Activated T-helper 9 cell treated with anti-CD3 and anti-CD28 coated beads, Interleukin-2, amount 50 U/mL, for 16 hours (primary cell): ENCODE measurements around the gene TMOD1.

Source experiments
- DNase-seq: peaks from one replicate; pipeline ENCODE4 v3.0.0-alpha.2; 2020; ENCODE audit warnings: low read depth

Gene TMOD1

DNA sequence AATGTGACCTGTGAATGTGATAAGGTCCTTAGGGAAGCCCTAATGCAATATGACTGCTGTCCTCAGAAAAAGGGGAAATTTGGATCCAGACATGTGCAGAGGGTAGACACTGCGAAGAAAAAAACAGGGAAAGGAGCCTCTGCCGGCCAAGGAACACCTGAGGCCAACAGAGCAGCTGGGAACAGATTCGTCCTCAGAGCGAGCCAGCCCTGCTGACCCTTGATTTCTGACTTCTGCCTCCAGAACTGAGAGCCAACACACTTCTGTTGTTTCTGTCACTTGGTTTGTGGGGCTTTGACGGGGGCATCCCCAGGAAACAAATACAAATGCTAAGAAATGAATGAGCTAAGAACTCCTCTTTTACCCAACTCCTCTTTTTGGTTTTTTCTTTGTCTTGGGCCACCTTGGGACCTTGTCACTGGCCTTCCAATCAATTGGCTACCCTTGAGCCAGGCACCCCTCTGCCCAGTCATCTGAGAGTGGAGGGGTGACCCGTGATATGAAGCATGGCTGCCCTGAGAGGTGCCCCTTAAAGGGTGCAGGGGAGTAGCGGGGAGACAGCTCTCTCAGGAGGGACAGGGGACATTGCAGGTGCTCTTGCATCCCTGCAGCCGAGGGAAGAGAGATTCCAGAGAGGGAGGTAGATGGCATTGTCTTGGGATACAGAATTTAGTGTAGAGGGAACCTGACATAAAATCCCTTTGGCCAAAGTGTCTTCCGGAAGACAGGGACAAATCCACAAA lies 16.9 kb downstream of the TMOD1 start:
- no peak for DNase-seq

DNA sequence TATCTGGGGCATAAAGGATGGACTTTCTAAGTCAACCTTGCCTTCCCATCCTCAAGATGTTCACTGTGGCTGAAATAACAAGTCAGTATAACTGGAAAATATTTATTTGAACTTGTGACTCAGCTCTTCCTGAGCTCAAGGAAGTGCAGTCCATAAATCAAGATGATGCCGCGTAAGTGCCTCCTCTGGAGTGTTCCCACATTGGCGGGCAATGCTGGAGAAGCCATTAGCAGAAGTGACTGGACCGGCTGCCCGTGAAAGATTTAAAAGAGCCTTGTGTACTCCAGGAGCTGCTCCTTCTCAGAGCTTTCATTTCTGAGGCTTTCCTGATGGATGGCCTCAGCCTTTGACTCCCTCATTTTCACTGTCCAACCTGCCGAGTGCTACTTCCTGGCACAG lies 17.4 kb downstream of the TMOD1 start:
- DNase-seq, result no peak

DNA sequence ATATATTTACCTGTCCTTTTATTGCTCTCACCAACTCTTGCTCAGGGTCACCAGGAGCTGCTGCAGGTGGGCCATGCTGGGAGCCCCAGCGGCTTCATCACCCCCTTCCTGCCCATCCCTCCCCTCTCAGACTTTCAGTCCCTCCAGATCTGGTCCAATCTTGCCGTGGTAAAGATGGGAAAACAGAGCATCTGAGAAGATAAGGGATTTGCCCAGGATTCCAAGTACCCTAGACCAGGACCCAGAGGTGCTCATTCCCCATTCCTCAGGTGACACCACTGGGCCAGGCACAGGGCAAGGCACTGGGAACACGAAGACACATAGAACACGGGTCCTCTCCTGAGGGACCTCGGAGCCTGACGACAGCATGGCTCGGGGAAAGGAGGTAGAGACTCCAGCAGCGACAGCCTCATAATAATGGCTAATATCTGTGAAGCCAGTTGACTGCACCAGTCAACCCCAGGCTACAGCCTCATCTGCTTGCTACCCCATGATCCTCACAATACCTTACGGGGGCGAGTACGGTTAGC lies 18.0 kb downstream of the TMOD1 start:
- DNase-seq, result no peak

- no peak for DNase-seq
Observed at GRCh38 chr9:97521576-97522333, 20.3 kb downstream of the TMOD1 start.

GRCh38 chr9:97524424-97524823 lies 23.0 kb downstream of the TMOD1 start:
- DNase-seq, result no peak

GRCh38 chr9:97525451-97525850 lies 24.0 kb downstream of the TMOD1 start:
- DNase-seq, result no peak

- no peak for DNase-seq
Observed at GRCh38 chr9:97526895-97527575, 25.6 kb downstream of the TMOD1 start.

- DNase-seq, result no peak
Observed at GRCh38 chr9:97527626-97528528, 26.4 kb downstream of the TMOD1 start.

GRCh38 chr9:97528529-97529230 lies 27.2 kb downstream of the TMOD1 start:
- DNase-seq, result no peak

DNA sequence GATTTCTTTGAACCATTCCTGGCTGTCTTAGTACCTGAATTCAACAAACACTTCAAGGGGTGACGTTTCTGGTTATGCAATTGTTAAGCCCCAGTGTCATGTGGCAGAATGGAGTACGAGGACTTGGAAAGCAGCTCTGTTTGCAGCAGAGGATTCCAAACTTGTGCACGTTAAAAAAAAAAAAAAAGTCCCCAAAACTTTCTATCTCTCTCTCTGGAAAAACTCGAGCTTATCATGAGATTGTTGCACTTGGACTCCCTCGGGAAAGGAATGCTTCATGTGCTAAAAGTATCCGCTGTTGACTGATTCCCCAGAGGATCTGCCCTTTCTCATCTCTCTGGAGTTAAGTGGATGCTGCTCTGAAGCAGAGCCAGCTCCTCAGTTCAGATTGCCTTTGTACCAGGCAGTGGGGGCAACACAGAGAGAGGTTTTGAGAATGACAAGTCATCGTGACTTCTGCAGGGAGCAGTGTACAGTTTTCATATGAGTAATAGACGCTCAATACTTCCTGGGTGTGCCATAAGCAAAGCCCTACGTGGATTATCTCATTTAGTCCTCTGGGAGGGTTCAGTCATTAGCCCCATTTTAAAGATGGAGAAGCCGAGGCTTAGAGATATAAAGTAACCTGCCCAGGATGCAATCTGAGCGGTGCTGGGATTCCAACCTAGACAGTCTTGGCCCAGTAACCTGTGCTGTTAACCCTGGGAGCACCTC lies 28.1 kb downstream of the TMOD1 start:
- DNase-seq, result no peak

GRCh38 chr9:97531888-97532376 lies 30.5 kb downstream of the TMOD1 start:
- DNase-seq, result no peak

- DNase-seq, result no peak
Observed at GRCh38 chr9:97534185-97534584, 32.7 kb downstream of the TMOD1 start.

DNA sequence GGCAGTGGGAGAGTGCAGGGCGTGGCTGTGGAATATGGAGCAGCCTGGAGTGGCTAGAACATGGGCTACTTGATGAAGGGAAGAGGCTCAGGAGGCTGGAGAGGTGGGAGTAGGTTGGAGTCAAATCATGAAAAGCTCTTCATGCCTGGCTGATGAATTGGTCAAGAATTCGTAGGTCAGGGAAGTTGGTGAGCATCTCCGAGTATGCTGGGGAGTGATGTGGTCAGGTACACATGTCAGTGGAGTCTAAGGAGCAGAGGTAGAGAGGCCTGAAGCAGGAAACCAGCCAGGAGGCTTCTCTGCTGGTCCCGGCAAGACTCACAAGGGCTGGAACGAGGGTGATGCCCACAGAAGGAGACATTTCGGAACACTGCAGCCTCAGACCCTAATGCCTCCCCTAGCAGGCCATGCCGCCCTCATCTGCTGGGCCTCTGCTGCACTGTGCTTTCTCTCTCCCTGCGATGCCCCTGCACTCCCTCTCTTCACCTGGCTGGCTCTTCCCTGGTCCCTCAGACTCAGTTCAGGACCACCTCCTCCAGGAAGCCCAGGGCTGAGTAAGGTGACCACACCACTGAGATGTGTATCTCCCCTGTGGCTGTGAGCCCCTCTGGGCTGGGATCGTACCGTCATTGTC lies 33.6 kb downstream of the TMOD1 start:
- no peak for DNase-seq

DNA sequence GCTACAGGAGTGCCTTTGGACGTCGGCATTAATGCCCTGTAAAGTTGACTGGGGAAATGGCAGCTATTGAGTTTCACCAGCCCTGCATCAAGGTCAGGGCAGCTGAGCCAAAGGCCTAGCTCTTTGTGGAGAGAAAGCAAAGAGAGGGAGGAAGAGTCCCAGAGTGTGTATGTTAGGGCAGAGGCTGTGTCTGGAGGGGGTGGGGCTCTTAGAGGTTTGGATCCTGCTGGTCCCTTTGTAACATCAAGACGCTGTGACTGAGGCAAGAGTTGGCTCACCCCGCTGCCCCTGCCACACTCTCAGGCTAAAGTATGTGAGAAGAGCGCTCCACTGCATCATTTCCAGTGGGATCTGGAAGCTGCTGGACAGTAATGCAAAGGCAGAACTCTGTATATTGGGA lies 34.3 kb downstream of the TMOD1 start:
- DNase-seq, result no peak

GRCh38 chr9:97536480-97536879 lies 35.0 kb downstream of the TMOD1 start:
- DNase-seq, result no peak

GRCh38 chr9:97543561-97543960 lies 42.1 kb downstream of the TMOD1 start:
- no peak for DNase-seq

DNA sequence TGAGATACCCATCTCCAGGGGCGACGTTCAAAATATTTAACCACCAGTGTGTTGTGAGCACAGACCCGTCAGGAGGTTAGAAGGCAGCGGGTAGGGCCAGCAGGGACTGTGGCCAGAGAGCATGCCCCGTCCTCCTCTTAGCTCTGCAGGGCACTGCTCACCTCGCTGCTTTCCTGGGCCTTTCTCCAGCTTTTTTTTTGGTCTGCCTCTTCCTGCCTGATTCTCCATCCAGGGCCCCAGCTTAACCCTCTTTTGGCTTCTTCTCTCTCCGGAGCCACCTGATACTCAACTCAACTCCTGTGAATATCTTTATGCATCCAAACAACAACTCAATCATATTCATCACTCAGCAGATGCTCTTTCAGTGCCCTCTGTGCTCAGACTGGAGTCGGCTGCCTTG lies 44.0 kb downstream of the TMOD1 start:
- no peak for DNase-seq

GRCh38 chr9:97547098-97547829 lies 45.8 kb downstream of the TMOD1 start:
- DNase-seq, result no peak

GRCh38 chr9:97548379-97548778 lies 46.9 kb downstream of the TMOD1 start:
- no peak for DNase-seq
